Left ventricle myocardium inferior (tissue), 1 donor: ENCODE measurements around the gene CDH15. TPM values are rescaled to one million over a fixed set of nuclear protein-coding genes. Genes with fewer than 3 reads are reported as not detected.

Source experiments
- DNase-seq: peaks from one replicate; pipeline ENCODE4 v3.0.0-alpha.2; 2020
- H3K27ac ChIP-seq: fragments of 200-600 bp; replicated peaks from 2 replicates; pipeline ENCODE4 v1.8.0; 2021
- H3K27me3 ChIP-seq: fragments of 200-600 bp; 2 replicates; pipeline ENCODE4 v1.8.0; 2021; ENCODE audit warnings: low read depth
- H3K36me3 ChIP-seq: fragments of 200-600 bp; 2 replicates; pipeline ENCODE4 v1.8.0; 2021
- H3K4me1 ChIP-seq: fragments of 200-600 bp; 2 replicates; pipeline ENCODE4 v1.8.0; 2021
- H3K4me3 ChIP-seq: fragments of 200-600 bp; 2 replicates; pipeline ENCODE4 v1.8.0; 2021; ENCODE audit warnings: mild to moderate bottlenecking, moderate library complexity
- H3K9me3 ChIP-seq: fragments of 200-600 bp; replicated peaks from 2 replicates; pipeline ENCODE4 v1.8.0; 2021
- intact Hi-C: fragments of 100-400 bp; cut with micrococcal nuclease; formaldehyde crosslinking; loops from one replicate; pipeline ENCODE4 v1.11.0; 2022
- total RNA-seq: library from RNA; stranded (reverse); fragmentation: NEBNext Ultra II Directional; extraction: Animal tissue kit (Norgen Biotek cat#: 25700); gene quantifications from one replicate; pipeline ENCODE4 v1.2.1, GENCODE V29; 2021
- TF ChIP-seq, protein P1 (sequence below): fragments of 200-600 bp; IDR thresholded peaks from 2 replicates; pipeline ENCODE4 v1.8.0; 2021; ENCODE audit warnings: antibody characterized with exemption, mild to moderate bottlenecking, borderline replicate concordance
- donor health status: DM: no; HTN: yes; CAD: no; lungs with severe emphysema.

The CDH15 gene
- total RNA-seq, 1 donor from 2014 or later = not detected

GRCh38 chr16:89155851-89156739, 15.5 kb upstream of the CDH15 start:
- TF ChIP-seq, protein P1, sequence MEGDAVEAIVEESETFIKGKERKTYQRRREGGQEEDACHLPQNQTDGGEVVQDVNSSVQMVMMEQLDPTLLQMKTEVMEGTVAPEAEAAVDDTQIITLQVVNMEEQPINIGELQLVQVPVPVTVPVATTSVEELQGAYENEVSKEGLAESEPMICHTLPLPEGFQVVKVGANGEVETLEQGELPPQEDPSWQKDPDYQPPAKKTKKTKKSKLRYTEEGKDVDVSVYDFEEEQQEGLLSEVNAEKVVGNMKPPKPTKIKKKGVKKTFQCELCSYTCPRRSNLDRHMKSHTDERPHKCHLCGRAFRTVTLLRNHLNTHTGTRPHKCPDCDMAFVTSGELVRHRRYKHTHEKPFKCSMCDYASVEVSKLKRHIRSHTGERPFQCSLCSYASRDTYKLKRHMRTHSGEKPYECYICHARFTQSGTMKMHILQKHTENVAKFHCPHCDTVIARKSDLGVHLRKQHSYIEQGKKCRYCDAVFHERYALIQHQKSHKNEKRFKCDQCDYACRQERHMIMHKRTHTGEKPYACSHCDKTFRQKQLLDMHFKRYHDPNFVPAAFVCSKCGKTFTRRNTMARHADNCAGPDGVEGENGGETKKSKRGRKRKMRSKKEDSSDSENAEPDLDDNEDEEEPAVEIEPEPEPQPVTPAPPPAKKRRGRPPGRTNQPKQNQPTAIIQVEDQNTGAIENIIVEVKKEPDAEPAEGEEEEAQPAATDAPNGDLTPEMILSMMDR = no peak
- H3K27ac ChIP-seq = peak overlapping the region; percentile 68
- no peaks in the 10 kb centered on the region for H3K9me3 ChIP-seq
- no peak for DNase-seq
- H3K36me3 ChIP-seq = peaks cover 10% of the 10 kb centered on the region
- intact Hi-C loops = no loop called here
- peaks cover 30% of the 10 kb centered on the region for H3K4me1 ChIP-seq
- no peaks in the 10 kb centered on the region for H3K27me3 ChIP-seq
- no peak overlapping the region for H3K4me3 ChIP-seq

DNA sequence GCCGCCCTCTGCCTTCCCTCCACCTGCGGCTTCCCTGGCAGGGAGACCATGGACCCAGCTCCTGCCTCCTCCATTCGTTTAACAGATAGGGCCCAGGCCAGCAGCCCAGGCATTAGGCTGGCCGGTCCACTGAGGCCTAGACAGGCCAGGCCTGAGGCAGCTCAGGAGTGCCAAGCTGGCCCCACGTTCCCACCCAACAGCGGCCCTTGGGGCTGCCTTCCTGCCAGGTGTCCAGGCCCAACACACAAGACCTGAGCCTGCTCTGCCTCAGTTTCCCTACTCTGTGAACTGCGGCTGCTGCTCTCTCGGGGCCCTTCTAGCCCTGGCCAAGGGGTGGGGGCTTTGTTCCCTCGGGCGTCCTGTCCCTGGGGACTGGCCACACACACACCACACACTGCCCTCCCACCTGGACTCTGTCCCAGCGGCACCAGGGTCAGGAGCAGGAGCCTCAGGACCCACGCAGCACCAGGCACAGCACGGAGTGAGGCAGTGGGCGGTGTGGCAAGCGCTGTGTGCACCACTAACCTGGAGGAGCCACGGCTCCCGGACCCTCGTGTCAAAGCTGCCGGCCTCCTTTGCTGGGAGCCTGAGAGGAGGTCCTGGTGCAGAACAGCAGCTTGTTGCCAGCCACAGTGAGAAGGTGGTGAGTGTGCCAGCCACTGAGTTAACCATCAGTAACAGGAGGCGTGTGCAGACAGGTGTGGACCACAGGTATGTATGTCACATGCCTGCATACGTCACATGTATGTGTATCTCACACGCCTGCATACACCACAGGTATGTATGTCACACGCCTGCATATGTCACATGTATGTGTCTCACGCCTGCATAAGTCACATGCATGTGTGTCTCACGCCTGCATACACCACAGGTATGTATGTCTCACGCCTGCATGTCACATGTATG, 14.6 kb upstream of the CDH15 start:
- peaks cover 2% of the 10 kb centered on the region for H3K36me3 ChIP-seq
- intact Hi-C loops = no loop called here
- H3K27me3 ChIP-seq = no peaks in the 10 kb centered on the region
- TF ChIP-seq, protein P1 = no peak
- no peak overlapping the region for H3K4me3 ChIP-seq
- no peaks in the 10 kb centered on the region for H3K9me3 ChIP-seq
- DNase-seq = no peak
- H3K4me1 ChIP-seq = peaks cover 30% of the 10 kb centered on the region
- no peak overlapping the region for H3K27ac ChIP-seq

DNA sequence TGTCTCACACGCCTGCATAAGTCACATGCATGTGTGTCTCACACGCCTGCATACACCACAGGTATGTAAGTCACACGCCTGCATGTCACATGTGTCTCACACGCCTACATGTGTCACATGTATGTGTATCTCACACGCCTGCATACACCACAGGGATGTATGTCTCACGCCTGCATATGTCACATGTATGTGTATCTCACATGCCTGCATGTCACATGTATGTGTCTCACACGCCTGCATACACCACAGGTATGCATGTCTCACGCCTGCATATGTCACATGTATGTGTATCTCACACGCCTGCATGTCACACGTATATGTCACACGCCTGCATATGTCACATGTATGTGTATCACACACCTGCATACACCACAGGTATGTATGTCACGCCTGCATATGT, 13.8 kb upstream of the CDH15 start:
- Histone ChIP-seq H3K27me3 (peaks cover 4% of the 10 kb centered on the region), H3K9me3 (no peaks in the 10 kb centered on the region), H3K4me1 (peaks cover 30% of the 10 kb centered on the region), H3K27ac (no peak overlapping the region), H3K36me3 (no peaks in the 10 kb centered on the region), H3K4me3 (no peak overlapping the region)
- intact Hi-C loops = no loop called here
- TF ChIP-seq, protein P1 = no peak
- no peak for DNase-seq

DNA sequence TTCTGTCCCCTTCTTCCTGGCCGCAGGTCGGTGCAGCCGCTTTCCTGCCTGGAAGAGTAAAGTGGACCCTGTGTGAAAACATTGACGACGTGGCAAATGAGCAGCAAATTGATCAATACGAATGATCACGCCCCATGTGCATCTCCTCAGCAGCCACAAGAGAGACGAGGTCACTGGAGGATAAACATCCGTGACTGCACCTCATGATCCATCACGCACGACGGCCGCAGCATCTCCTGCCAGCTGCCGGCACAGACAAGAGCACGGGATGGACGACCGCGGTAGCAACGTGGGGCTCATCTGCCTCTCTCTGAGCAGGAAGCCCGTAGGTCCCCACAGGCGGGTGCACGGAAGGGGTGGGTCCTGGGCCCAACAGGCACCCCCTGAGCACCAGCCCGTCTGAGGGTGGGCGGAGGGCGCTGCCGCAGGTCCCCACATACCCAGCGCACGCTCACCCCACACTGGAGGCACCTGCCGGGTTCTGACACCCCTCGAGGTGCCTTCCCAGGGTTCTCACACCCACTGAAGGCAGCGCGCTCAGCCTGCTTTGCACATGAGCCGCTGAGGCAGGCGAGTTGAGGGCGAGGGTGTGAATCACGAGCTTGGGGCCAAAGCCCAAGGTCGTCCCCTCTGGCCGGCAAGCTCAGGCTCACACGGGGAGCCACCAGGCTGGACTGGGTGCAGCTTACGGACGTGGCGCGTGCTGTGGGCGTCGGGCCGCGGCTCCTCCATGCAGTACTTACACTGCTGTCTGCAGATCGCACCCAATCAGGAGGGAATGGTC, 12.3 kb upstream of the CDH15 start:
- H3K9me3 ChIP-seq = no peaks in the 10 kb centered on the region
- intact Hi-C loops = no loop called here
- peaks cover 30% of the 10 kb centered on the region for H3K4me1 ChIP-seq
- H3K36me3 ChIP-seq = no peaks in the 10 kb centered on the region
- H3K27ac ChIP-seq = no peak overlapping the region
- H3K4me3 ChIP-seq = no peak overlapping the region
- peaks cover 11% of the 10 kb centered on the region for H3K27me3 ChIP-seq
- no peak for DNase-seq
- TF ChIP-seq, protein P1 = no peak

- H3K4me3 ChIP-seq = no peak overlapping the region
- H3K36me3 ChIP-seq = no peaks in the 10 kb centered on the region
- intact Hi-C loops = no loop called here
- TF ChIP-seq, protein P1 = no peak
- no peaks in the 10 kb centered on the region for H3K9me3 ChIP-seq
- DNase-seq = no peak
- no peak overlapping the region for H3K27ac ChIP-seq
- peaks cover 24% of the 10 kb centered on the region for H3K4me1 ChIP-seq
- peaks cover 18% of the 10 kb centered on the region for H3K27me3 ChIP-seq
These were observed 11.6 kb upstream of the CDH15 start for GRCh38 chr16:89159850-89160354.
